Psoas muscle (tissue), 8 donors: ENCODE measurements around the gene LAMA4. TPM values are rescaled to one million over a fixed set of nuclear protein-coding genes. Genes with fewer than 3 reads are reported as not detected.

ENCODE experiments used
- ATAC-seq, 4 donors: fragments of 200-7000 bp; cut with Tn5 transposase; one replicate each; pipeline ENCODE4 v1.9.1; 2020; ENCODE audit warnings: moderate library complexity in 3 of 4, mild to moderate bottlenecking in 2 of 4
- DNase-seq, 2 donors: peaks; one replicate each; pipeline ENCODE4 v3.0.0-alpha.2; 2020
- H3K27ac ChIP-seq: fragments of 200-600 bp; one replicate; pipeline ENCODE4 v1.8.0; 2022
- H3K27me3 ChIP-seq, 3 donors: fragments of 200-600 bp in 1 of 3; one replicate each; pipeline versions ENCODE4 v1.6.1 to v1.8.0; 2013 to 2022; ENCODE audit warnings: low read length in 2 of 3, mild to moderate bottlenecking in 2 of 3, moderate library complexity in 1 of 3; ENCODE audit not compliant: insufficient read depth in 3 of 3
- H3K36me3 ChIP-seq, 2 donors: fragments of 200-600 bp in 1 of 2; one replicate each; pipeline versions ENCODE4 v1.6.1 to v1.8.0; 2013 to 2022; ENCODE audit warnings: low read depth in 1 of 2, mild to moderate bottlenecking in 1 of 2, moderate library complexity in 1 of 2; ENCODE audit not compliant: insufficient read depth in 1 of 2
- H3K4me1 ChIP-seq: fragments of 200-600 bp; one replicate; pipeline ENCODE4 v1.8.0; 2022
- H3K4me3 ChIP-seq: fragments of 200-600 bp; one replicate; pipeline ENCODE4 v1.8.0; 2022; ENCODE audit warnings: mild to moderate bottlenecking
- H3K9me3 ChIP-seq: fragments of 200-600 bp; one replicate; pipeline ENCODE4 v1.8.0; 2022
- CTCF ChIP-seq: fragments of 200-600 bp; IDR thresholded peaks from one replicate; pipeline ENCODE4 v1.8.0; 2022; ENCODE audit warnings: antibody characterized with exemption
- WGBS, 3 donors: extraction: QIAGEN DNeasy Blood & Tissue Kit; methylation state at CpG; one replicate each; pipeline versions ENCODE4 v1.1.6 to v1.1.7; 2013; 5-methylcytosine and 5-hydroxymethylcytosine counted together
- intact Hi-C, 2 donors: fragments of 100-400 bp; cut with DNase I; formaldehyde crosslinking; loops; one replicate each; pipeline versions ENCODE4 v1.11.0 to v1.14.2; 2022
- polyA plus RNA-seq, 3 donors: library from polyadenylated mRNA; stranded (reverse); fragments of 200-250 nt; gene quantifications; one replicate each; pipeline ENCODE4 v1.2.3, GENCODE V29; 2013
- total RNA-seq, 4 donors: library from RNA; stranded (reverse); fragmentation: NEBNext Ultra II Directional in 2 of 4; extraction: Animal tissue kit (Norgen Biotek cat#: 25700) in 2 of 4; gene quantifications; one replicate each; pipeline versions ENCODE4 v1.2.1 to v1.2.4, GENCODE V29; 2021 to 2023
- donor health status: healthy with polysubstance abuse.
- donor health status: DM: no; HTN: no; CAD: no; lungs with moderate emphysema.
- donor health status: Bipolar disorder and iron deficiency.
- donor health status: healthy.
- donor health status: DM: yes; HTN: yes; CAD: no.
- donor health status: DM: no; HTN: no; CAD: no.
- donor health status: DM: no; HTN: no; CAD: no.
- donor health status: DM: yes; HTN: yes; CAD: no.

Gene LAMA4
- total and polyA plus RNA-seq, 7 donors = 3.0 to 15.8 (median 5.3) TPM

DNA sequence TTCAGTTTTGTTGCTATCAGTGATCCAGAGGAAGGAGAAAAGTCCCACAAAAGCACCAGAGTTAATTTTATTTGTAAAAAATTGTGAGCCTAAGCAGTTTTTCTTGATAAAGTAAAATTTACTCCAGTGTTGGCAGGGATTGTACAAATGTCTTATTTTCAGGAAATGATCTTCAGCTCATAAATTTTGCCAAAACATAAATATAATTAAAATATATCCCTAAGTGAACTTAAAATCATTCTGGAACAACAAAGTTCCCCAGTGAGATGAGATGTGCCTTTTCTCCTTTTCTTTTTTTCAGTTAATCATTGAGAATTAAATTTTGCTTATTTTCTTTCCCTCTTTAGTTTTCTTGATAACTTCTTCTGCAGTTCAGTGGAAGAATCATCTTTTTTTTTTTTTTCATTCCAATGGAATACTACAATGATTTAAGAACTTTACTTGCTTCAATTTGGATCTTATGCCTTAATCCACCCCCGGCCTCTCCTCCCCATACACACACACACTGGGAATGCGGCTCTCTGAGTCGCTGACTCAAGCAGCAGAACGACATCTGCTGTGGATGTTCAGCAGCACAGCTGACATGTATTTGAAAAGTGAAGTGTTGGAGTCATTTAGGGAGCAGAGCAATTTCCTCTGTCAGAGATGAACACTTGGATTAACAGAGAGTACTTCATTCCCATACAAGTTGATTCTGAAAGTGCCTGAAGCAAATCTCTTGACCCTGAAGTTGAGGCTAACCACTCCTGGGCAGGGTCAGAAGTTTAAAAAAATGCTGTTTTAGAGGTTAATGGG lies 27.7 kb upstream of the LAMA4 start:
- TF ChIP-seq CTCF = peak; percentile 25

DNA sequence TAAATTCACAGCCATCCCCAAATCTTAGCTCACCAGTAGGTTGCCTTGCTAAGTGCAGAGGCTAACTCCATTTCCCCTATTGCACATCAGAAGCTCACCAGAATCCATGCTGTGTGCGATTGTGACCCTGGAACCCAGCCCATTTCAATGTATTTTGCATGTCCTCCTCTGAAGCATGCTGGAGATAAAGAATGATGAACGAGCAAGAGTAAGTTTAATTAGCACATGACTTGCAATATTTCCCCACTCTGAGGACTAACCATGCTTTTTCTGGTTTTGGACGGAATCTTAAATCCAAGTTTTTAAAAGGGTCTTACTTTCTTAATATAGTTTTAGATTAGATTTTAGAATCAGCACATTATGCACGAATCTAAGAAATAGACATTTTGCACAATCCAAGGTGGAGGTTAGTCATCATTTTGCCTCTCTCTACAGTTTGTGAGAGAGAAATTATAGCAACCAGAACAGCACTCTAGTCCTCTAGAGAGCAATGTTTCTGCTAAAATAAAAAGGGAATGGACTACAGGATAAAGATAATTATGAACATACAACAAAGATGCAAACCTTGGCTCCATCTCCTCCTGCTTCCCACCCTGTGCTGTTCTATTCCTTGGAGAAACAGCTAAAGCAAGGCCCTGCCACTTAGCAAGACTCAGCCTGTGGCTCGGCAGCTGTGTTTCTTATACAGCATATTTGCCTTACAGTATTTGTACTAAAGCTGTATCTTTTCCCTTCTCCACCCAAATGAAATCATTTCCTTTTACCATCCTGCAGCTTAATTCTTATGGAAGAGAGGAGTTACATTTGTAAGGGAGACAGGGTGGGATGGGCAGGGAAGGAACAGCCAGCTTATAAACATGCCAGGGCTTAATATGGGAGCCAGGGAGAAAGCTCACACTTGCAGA lies 24.9 kb upstream of the LAMA4 start:
- ATAC-seq (no peak), DNase-seq (no peak)
- no peak overlapping the region for H3K27ac ChIP-seq
- no peak overlapping the region for H3K4me3 ChIP-seq
- intact Hi-C loops = no loop called here
- WGBS, 3 donors = 68 to 74% (median 70%) methylated on average over 5 of the region's 5 CpGs
- H3K36me3 ChIP-seq = no peaks in the 10 kb centered on the region
- no peaks in the 10 kb centered on the region for H3K27me3 ChIP-seq
- no peaks in the 10 kb centered on the region for H3K4me1 ChIP-seq
- no peak for TF ChIP-seq CTCF
- no peaks in the 10 kb centered on the region for H3K9me3 ChIP-seq

More for the DNA sequence above, 27.7 kb upstream of the LAMA4 start:
- peak in 3 of 4 donors; percentile 57 to 63 (median 63) for ATAC-seq
- Histone ChIP-seq H3K36me3 (no peaks in the 10 kb centered on the region), H3K4me3 (no peak overlapping the region), H3K27me3 (no peaks in the 10 kb centered on the region), H3K27ac (peak overlapping the region; percentile 2), H3K4me1 (no peaks in the 10 kb centered on the region), H3K9me3 (no peaks in the 10 kb centered on the region)
- DNase-seq = peak; percentile 41 to 55
- 14 to 25% (median 17%) methylated on average over 4 of the region's 4 CpGs for WGBS, 3 donors
- intact Hi-C loops = no loop called here

- intact Hi-C loops = no loop called here
- no peak for DNase-seq
- H3K9me3 ChIP-seq = no peaks in the 10 kb centered on the region
- H3K27ac ChIP-seq = no peak overlapping the region
- no peak for TF ChIP-seq CTCF
- no peaks in the 10 kb centered on the region for H3K36me3 ChIP-seq
- H3K4me1 ChIP-seq = no peaks in the 10 kb centered on the region
- no peak overlapping the region for H3K4me3 ChIP-seq
- no peaks in the 10 kb centered on the region for H3K27me3 ChIP-seq
- no peak for ATAC-seq
Observed at GRCh38 chr6:112275365-112275764, 21.0 kb upstream of the LAMA4 start.

DNA sequence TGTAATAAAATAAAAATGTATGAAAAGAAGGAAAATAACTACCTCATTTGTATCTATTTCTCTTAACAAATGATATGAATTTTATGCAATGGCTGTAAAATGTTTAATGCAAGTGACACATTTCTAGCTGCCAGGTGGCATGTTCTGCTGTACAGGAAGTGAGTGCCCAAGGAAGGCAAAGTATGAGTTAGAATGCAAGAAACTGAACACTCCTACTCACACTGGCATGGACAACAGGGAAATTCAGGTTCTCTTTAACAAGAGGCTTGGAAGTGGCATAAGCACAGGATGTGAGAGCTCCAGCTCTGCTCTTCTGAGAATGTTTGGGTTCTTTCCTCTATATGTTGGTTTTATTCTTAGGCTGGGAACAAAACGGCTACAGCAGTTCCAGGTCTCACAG lies 20.4 kb upstream of the LAMA4 start:
- intact Hi-C loops = no loop called here
- Histone ChIP-seq H3K27me3 (no peaks in the 10 kb centered on the region), H3K9me3 (no peaks in the 10 kb centered on the region), H3K4me3 (no peak overlapping the region), H3K27ac (no peak overlapping the region), H3K4me1 (no peaks in the 10 kb centered on the region), H3K36me3 (no peaks in the 10 kb centered on the region)
- ATAC-seq (no peak), DNase-seq (no peak)
- WGBS, 3 donors = 71 to 81% (median 73%) methylated on average over 1 of the region's 1 CpG
- TF ChIP-seq CTCF = no peak
